ENCODE results near the gene LIF.

LIF gene

DNA sequence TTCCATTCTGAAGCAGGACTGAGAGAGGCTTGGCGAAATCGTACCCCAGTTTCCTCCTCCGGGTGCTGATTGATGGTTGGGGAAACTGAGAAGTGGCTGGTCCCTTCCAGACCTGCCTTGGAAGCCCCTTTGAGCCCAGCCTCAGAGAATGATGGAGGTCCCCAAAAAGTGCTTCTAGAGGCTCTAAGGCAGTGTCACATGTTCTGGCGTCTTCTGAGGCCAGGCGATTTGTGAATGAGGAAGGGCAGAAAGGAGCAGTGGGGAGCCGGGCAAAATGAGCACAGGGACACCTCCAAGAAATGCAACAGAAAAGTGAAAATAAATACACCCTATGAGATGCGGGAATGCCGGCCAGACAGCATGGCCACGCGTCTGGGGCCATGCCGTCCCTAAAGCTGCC lies 1.0 kb upstream of the LIF start:
- Histone ChIP-seq H3K27ac (replicated peaks) (no peak overlapping the region), H3K27me3 (ENCODE audit: insufficient read depth, poor library complexity, severe bottlenecking) (peaks cover 29% of the 10 kb centered on the region), H3K4me3 (replicated peaks; ENCODE audit: insufficient read depth, low read length) (no peak overlapping the region)
- no peak for DNase-seq (ENCODE audit: low read depth in 1 of 2, low spot score in 1 of 2)
- TF ChIP-seq SPI1 (IDR thresholded peaks at IDR 0.05; ENCODE audit: borderline replicate concordance, low read depth) (no peak), GABPA (IDR thresholded peaks at IDR 0.05; ENCODE audit: low read depth) (no peak), POLR2AphosphoS5 (IDR thresholded peaks at IDR 0.05; ENCODE audit: low read depth) (no peak)
- TF ChIP-seq, protein P1, sequence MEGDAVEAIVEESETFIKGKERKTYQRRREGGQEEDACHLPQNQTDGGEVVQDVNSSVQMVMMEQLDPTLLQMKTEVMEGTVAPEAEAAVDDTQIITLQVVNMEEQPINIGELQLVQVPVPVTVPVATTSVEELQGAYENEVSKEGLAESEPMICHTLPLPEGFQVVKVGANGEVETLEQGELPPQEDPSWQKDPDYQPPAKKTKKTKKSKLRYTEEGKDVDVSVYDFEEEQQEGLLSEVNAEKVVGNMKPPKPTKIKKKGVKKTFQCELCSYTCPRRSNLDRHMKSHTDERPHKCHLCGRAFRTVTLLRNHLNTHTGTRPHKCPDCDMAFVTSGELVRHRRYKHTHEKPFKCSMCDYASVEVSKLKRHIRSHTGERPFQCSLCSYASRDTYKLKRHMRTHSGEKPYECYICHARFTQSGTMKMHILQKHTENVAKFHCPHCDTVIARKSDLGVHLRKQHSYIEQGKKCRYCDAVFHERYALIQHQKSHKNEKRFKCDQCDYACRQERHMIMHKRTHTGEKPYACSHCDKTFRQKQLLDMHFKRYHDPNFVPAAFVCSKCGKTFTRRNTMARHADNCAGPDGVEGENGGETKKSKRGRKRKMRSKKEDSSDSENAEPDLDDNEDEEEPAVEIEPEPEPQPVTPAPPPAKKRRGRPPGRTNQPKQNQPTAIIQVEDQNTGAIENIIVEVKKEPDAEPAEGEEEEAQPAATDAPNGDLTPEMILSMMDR (IDR thresholded peaks at IDR 0.05; ENCODE audit: insufficient read depth, low read length), result no peak
- TF ChIP-seq, protein P2, sequence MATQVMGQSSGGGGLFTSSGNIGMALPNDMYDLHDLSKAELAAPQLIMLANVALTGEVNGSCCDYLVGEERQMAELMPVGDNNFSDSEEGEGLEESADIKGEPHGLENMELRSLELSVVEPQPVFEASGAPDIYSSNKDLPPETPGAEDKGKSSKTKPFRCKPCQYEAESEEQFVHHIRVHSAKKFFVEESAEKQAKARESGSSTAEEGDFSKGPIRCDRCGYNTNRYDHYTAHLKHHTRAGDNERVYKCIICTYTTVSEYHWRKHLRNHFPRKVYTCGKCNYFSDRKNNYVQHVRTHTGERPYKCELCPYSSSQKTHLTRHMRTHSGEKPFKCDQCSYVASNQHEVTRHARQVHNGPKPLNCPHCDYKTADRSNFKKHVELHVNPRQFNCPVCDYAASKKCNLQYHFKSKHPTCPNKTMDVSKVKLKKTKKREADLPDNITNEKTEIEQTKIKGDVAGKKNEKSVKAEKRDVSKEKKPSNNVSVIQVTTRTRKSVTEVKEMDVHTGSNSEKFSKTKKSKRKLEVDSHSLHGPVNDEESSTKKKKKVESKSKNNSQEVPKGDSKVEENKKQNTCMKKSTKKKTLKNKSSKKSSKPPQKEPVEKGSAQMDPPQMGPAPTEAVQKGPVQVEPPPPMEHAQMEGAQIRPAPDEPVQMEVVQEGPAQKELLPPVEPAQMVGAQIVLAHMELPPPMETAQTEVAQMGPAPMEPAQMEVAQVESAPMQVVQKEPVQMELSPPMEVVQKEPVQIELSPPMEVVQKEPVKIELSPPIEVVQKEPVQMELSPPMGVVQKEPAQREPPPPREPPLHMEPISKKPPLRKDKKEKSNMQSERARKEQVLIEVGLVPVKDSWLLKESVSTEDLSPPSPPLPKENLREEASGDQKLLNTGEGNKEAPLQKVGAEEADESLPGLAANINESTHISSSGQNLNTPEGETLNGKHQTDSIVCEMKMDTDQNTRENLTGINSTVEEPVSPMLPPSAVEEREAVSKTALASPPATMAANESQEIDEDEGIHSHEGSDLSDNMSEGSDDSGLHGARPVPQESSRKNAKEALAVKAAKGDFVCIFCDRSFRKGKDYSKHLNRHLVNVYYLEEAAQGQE (IDR thresholded peaks at IDR 0.05; ENCODE audit: insufficient replicate concordance, low read depth), result no peak

DNA sequence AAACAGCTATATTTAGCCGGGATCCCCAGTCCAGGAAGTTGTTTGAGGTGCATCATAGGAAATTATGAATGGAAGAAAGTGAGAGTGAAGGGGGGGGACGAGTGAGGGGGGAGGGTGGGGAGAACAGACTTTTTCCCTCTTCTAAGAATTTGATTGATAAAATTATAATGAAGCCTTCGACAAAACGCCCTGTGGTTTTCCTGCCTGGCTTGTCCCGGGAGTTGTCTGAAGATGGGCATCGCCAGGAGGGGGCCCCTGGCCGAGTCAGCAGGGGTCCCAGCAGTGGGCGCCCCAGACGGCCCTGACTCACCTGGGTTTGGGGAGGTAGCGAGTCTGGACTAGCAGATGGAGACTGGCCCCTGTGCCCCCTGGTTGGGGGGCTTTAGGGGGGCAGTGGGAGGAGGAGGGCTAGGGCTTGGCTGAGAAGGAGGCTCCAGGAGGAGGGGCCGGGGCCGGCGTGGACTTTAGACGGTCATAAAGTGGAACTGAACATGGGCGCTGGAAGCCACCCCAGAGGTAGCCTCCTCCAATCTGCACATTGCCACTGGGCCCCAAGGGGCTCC lies 336 bp upstream of the LIF start:
- TF ChIP-seq, protein P1 (IDR thresholded peaks at IDR 0.05; ENCODE audit: insufficient read depth, low read length), result no peak
- TF ChIP-seq, protein P2 (IDR thresholded peaks at IDR 0.05; ENCODE audit: insufficient replicate concordance, low read depth), result no peak

DNA sequence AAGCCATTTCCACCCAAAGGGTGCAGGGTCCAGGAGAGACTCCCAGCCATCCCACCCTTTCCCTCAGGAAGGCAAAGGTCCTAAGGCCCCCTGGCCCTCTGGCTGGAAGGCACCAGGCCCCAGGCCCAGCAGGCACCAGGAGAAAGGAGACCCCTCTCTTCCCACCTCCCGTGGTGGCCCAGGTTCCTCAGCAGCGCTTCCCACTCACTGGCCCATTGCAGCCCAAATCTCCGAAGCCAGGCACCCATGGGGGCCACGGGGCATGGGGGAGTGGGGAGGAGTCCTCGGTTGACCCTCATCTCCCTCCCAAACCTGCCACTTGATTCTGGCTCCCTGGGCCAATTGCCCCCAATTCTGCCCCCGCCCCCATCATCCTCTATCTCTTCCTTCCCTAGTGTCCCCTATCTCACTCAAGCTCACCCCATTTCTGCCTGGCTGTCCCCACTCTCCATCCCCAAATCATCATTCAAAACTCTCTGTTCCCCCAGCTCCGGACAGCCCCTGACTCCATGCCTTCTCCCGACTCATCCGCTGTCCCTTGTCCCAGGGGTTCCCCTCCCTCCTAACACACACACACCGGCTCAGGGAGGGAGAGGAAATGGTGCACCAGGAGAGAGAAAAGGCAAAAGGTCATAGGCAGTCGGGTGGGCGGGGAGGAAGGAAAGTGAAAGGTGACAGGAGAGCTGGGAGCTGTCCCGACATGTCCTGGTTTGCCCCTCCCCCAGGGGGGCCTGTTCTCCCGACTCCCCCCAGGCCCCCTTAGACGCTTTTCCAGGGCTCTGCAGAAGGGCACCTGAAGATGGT lies 1.2 kb downstream of the LIF start:
- DNase-seq (ENCODE audit: low read depth in 1 of 2, low spot score in 1 of 2), result no peak
- Histone ChIP-seq H3K27me3 (ENCODE audit: insufficient read depth, poor library complexity, severe bottlenecking) (peaks cover 29% of the 10 kb centered on the region), H3K4me3 (replicated peaks; ENCODE audit: insufficient read depth, low read length) (no peak overlapping the region), H3K27ac (replicated peaks) (no peak overlapping the region)
- no peak for TF ChIP-seq SPI1 (IDR thresholded peaks at IDR 0.05; ENCODE audit: borderline replicate concordance, low read depth)
- no peak for TF ChIP-seq POLR2AphosphoS5 (IDR thresholded peaks at IDR 0.05; ENCODE audit: low read depth)
- TF ChIP-seq GABPA (IDR thresholded peaks at IDR 0.05; ENCODE audit: low read depth), result no peak
- TF ChIP-seq, protein P2 (IDR thresholded peaks at IDR 0.05; ENCODE audit: insufficient replicate concordance, low read depth), result no peak
- TF ChIP-seq, protein P1 (IDR thresholded peaks at IDR 0.05; ENCODE audit: insufficient read depth, low read length), result no peak

More for the DNA sequence above, 336 bp upstream of the LIF start:
- H3K27ac ChIP-seq (replicated peaks), result no peak overlapping the region
- no peak overlapping the region for H3K4me3 ChIP-seq (replicated peaks; ENCODE audit: insufficient read depth, low read length)
- peaks cover 29% of the 10 kb centered on the region for H3K27me3 ChIP-seq (ENCODE audit: insufficient read depth, poor library complexity, severe bottlenecking)
- DNase-seq (ENCODE audit: low read depth in 1 of 2, low spot score in 1 of 2), result no peak
